ENCODE data around the gene ALDH8A1.

- TF ChIP-seq CTCF (IDR thresholded peaks at IDR 0.05; ENCODE audit: poor library complexity), result no peak
- no peak for TF ChIP-seq EZH2 (IDR thresholded peaks at IDR 0.05; ENCODE audit: borderline replicate concordance)
These were observed at the start of gene ALDH8A1 for GRCh38 chr6:134949927-134950326.

Measured in hepatocyte (in vitro differentiated cells).